Stimulated activated CD8-positive, alpha-beta memory T cell treated with anti-CD3 and anti-CD28 coated beads, Interleukin-7, amount 100 ng/mL, for 1 hour (primary cell): ENCODE results near the gene TFDP1.

Source experiments
- DNase-seq, 2 donors: peaks; one replicate each; pipeline ENCODE4 v3.0.0-alpha.2; 2020; ENCODE audit warnings: low read depth in 2 of 2

The TFDP1 gene, protein sequence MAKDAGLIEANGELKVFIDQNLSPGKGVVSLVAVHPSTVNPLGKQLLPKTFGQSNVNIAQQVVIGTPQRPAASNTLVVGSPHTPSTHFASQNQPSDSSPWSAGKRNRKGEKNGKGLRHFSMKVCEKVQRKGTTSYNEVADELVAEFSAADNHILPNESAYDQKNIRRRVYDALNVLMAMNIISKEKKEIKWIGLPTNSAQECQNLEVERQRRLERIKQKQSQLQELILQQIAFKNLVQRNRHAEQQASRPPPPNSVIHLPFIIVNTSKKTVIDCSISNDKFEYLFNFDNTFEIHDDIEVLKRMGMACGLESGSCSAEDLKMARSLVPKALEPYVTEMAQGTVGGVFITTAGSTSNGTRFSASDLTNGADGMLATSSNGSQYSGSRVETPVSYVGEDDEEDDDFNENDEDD

GRCh38 chr13:113584205-113584869 lies at the start of gene TFDP1:
Gene TFDP1 (plus strand): TSS chr13:113584753. CDS start chr13:113585838, 1,085 bp downstream.
- peak in 1 of 2 donors; percentile 5 for DNase-seq

GRCh38 chr13:113535381-113535781 lies 49.2 kb upstream of the TFDP1 start:
- no peak for DNase-seq

DNA sequence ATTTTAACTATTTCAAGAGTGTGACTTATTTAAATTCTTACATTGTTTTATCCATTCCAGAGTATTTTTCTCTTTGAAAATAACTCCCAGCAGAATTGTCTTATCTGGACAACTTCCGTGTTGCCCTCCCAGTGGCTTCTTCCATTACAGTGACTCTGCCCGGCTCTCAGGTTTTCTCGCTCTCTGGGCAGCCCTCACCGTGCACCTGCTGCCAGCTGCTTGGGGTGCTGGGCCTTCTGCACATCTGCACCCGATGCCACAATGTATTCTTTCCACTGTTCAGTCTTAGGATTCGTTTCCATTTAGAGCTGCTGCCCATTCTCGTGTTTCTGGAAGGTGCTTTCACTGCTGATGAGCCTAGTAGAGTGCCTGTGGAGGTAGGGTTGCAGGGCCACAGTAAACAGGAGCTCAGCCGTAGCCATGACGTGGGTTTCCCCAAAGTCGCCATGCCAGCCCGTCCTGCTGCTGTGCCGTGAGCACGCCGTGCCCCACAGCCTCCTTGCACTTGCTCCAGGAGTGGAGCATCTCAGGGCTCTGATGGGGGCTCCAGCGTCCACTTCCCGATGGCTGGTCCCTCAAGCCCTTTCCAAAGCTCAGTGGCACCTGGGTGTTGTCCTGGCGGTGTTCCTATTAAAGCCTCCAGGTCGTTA lies 48.0 kb upstream of the TFDP1 start:
- no peak for DNase-seq

DNA sequence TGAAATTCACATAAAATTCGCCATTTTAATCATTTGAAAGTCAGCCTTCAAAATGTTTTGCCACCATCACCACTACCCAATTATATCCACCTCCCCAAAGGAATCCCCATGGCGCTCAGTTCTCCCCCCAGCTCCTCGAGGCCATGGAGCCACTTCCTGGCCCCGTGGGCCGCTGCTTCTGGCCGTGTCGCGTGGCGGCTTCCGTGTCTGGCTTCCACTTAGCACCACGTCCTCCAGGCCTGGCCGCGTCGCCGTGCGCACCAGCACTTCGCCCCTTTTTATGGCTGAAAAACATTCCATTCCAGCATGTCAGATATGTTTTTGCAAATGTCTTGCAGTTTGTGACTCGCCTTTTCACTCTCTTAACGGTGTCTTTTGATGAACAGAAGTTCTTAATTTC lies 47.3 kb upstream of the TFDP1 start:
- DNase-seq = no peak

GRCh38 chr13:113537909-113538688 lies 46.5 kb upstream of the TFDP1 start:
- no peak for DNase-seq

- no peak for DNase-seq
These were observed 45.9 kb upstream of the TFDP1 start for GRCh38 chr13:113538689-113539058.

DNA sequence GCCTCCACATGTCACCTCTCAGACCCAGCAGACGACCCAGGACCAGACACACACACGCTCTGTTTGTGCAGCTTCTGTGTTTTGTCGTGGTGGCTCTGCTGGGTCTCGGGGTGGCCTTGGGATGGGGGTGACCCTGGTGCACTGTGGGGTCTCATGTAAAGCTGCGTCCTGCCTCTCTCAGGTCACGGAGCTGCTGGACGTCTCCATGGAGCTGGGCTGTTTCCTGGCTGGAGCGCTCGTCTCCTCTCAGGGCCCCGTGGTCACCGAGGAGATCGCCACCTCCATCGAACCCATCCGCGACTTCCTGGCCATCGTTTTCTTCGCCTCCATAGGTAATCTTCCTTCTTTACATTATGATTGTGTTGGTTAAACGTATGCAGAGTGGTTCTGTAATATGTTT lies 45.4 kb upstream of the TFDP1 start:
- no peak for DNase-seq

DNA sequence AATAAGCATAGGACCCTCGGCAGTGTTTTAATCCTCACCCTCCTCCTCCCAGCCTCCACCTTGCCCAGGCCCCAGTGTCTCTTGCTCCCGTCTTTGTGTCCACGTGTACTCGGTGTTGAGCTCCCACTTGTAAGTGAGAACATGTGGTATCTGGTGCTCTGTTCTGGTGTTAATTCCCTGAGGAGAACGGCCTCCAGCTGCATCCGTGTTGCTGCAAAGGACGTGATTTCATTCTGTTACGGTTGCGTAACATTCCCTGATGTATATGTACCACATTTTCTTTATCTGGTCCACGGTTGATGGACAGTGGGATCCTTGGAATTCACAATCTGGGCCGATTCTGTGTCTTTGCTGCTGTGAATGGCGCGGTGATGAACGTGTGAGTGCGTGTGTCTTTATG lies 44.7 kb upstream of the TFDP1 start:
- no peak for DNase-seq

- no peak for DNase-seq
These were observed 44.0 kb upstream of the TFDP1 start for GRCh38 chr13:113540523-113540922.

- no peak for DNase-seq
These were observed 41.7 kb upstream of the TFDP1 start for GRCh38 chr13:113542751-113543424.

- no peak for DNase-seq
These were observed 40.3 kb upstream of the TFDP1 start for GRCh38 chr13:113544071-113544891.

DNA sequence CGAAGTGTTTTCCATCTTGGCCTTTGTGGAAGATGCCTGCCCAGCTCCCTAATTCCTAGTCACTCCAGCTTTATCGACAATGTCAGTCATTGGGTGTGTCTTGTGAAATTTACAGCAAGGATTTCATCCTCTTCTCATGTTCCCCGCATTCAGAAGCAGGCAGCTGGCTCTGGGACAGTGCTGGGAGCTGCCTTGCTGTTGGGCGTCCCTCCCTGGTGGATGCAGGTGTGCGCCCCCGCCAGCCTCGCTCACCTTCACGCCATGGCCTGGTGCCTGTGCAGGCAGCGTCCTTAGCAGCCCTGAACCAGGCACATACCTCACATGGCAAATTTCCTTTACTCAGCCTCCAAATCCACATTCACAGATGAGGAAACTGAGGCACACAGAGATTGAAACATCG lies 39.7 kb upstream of the TFDP1 start:
- no peak for DNase-seq

- DNase-seq = no peak
These were observed 39.1 kb upstream of the TFDP1 start for GRCh38 chr13:113545455-113545930.

DNA sequence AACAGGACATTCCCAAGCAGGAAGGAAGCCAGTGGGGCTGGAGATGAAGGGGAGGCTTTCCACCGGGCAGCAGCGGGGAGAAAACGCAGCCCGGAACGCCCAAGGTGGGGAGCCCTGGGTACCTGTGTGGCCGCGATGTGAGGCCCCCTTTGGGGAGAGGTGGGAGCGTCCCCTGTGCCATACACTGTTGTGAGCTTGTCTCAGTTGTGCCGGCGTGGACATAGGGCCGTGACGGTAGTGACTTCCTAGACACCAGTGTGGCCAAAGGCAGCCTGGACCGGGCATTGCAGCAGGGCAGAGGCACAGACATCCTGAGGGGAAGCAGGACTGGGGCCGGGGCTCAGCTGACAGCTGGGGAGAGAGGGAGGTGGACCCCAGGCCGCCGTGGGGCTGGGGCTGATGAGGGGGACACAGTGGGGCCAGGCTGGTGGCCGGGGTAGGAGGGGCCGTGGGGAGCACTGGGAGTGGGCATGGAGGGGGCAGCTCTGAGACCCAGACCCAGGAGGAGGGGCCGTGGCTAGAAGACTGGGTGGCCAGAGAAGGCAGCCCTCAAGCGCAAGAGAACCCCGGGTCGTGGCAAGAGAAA lies 38.5 kb upstream of the TFDP1 start:
- no peak for DNase-seq

DNA sequence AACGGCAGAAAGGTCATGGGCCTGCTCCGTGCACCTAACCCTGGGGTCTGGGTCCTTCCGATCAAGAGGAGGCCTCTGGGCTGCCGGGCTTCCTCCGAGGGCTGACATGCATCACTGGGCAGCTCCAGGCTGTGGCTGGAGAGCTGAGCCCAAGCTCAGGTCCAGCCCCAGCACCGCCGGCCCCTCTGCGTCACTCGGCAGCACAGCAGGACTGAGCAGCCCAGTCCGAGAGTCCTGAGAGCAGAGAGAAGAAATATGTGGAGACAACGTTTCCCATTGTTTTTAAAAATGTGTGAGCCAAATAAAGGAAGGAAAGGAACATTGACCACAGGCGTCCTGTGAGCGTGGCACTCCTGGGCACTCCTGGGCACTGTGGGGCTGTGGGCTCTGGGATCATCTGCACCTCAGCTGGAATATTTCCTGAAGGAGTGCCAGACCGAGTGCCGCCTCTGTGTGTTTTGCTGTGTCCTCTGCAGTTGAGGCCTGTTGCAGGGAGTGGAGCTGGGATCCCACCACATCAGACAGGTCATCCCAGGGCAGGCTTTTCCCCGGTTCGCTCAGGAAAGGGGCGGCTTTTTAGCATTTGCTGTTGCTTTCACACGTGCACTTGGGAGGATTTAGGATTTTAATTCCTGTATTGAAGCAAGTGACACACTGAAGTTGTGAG lies 37.8 kb upstream of the TFDP1 start:
- DNase-seq = no peak

- DNase-seq = no peak
These were observed 37.1 kb upstream of the TFDP1 start for GRCh38 chr13:113547238-113547971.

DNA sequence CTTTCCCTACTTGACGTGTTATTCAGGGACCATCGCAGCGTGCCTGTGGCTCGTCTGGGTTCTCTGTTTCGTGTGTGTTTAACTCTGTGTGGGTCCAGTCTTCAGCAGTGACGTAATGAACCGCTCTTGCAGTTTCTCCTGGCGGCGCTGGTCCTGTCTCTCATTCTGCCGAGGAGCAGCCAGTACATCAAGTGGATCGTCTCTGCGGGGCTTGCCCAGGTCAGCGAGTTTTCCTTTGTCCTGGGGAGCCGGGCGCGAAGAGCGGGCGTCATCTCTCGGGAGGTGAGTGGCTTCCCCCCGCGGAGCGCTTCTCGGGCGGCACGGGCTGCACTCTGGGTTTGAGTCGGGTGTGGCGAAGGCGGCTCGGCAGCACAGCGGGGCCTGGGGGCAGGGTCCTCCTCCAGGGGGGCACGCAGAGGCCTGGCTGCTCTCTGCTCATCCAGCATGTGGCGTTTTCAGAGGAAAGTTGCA lies 36.3 kb upstream of the TFDP1 start:
- no peak for DNase-seq

GRCh38 chr13:113548778-113549621 lies 35.6 kb upstream of the TFDP1 start:
- DNase-seq = no peak
